GM12873 (cell line): ENCODE results near the gene TMEM184B.

Experiments
- CTCF ChIP-seq: IDR thresholded peaks from 2 replicates; pipeline ENCODE4 v1.5.1; 2012; ENCODE audit warnings: low read depth, mild to moderate bottlenecking, moderate library complexity, low read length, control low read depth; ENCODE audit not compliant: insufficient read depth; ENCODE audit errors: missing control alignments

Gene TMEM184B

GRCh38 chr22:38270091-38270992 is 2.5 kb downstream of the TMEM184B start:
- no peak for TF ChIP-seq CTCF

- no peak for TF ChIP-seq CTCF
Observed at GRCh38 chr22:38269466-38269865, 3.3 kb downstream of the TMEM184B start.

GRCh38 chr22:38267086-38267485 is 5.7 kb downstream of the TMEM184B start:
- TF ChIP-seq CTCF = no peak

- no peak for TF ChIP-seq CTCF
Observed at GRCh38 chr22:38266120-38266519, 6.7 kb downstream of the TMEM184B start.

GRCh38 chr22:38264322-38264843 is 8.4 kb downstream of the TMEM184B start:
- TF ChIP-seq CTCF = no peak

GRCh38 chr22:38262051-38262795 is 10.6 kb downstream of the TMEM184B start:
- peak; percentile 85 for TF ChIP-seq CTCF
